ENCODE results near the gene TSSK6.

GRCh38 chr19:19464339-19465098, 50.8 kb downstream of the TSSK6 start:
- TF ChIP-seq, protein P1, sequence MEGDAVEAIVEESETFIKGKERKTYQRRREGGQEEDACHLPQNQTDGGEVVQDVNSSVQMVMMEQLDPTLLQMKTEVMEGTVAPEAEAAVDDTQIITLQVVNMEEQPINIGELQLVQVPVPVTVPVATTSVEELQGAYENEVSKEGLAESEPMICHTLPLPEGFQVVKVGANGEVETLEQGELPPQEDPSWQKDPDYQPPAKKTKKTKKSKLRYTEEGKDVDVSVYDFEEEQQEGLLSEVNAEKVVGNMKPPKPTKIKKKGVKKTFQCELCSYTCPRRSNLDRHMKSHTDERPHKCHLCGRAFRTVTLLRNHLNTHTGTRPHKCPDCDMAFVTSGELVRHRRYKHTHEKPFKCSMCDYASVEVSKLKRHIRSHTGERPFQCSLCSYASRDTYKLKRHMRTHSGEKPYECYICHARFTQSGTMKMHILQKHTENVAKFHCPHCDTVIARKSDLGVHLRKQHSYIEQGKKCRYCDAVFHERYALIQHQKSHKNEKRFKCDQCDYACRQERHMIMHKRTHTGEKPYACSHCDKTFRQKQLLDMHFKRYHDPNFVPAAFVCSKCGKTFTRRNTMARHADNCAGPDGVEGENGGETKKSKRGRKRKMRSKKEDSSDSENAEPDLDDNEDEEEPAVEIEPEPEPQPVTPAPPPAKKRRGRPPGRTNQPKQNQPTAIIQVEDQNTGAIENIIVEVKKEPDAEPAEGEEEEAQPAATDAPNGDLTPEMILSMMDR (IDR thresholded peaks at IDR 0.05): no peak
- TF ChIP-seq POLR2A (IDR thresholded peaks at IDR 0.05): no peak

All from testis (tissue), 2 donors.